ENCODE measurements around the gene LAMB1.

The LAMB1 gene

DNA sequence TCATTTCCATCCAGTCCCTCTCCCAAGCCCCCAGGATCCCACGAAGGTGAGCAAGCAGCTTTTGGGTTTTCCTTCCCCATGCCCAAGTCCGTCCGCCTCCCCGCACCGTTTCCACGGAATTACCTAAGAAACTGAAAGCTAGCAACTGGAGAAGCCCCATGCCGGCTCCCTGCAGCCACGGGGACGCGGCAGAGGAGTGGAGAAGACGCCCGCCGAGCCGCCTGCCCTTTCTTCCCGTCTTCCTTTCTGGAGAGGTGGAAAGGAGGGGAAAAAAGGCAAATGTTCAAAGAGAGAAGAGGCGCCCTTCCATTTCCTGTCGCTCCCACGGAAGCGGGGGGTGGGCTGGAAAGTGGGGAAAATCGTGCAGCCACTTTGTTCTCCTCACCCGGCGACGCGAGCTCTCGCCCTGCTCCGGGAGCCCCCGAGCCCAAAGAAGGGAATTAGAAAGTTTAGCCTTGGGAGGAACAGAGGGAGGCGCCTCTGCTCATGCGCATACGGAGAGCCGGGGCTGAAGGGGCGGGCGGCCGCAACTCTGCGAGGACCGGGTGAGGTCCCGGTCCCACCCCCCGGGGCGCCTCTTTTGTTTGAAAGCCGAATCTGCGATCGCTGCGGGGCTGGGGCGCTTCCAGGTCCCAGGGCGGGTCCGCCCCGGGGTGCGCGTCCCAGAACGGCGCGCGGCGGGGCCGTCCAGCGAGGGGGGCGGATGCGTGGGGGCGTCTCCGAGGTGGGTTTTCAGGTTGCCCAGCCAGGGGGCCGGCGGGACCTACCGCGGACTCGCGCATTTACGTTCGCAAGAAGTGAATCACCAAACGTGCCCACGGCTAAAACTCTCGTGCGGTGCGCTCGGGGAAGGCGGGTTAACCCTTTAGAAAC is at the start of gene LAMB1:
Gene LAMB1 (minus strand): TSS at position 436 of the 873 bp plus-strand sequence. CDS start 276 bp downstream, at position 160.
- TF ChIP-seq, protein P1, sequence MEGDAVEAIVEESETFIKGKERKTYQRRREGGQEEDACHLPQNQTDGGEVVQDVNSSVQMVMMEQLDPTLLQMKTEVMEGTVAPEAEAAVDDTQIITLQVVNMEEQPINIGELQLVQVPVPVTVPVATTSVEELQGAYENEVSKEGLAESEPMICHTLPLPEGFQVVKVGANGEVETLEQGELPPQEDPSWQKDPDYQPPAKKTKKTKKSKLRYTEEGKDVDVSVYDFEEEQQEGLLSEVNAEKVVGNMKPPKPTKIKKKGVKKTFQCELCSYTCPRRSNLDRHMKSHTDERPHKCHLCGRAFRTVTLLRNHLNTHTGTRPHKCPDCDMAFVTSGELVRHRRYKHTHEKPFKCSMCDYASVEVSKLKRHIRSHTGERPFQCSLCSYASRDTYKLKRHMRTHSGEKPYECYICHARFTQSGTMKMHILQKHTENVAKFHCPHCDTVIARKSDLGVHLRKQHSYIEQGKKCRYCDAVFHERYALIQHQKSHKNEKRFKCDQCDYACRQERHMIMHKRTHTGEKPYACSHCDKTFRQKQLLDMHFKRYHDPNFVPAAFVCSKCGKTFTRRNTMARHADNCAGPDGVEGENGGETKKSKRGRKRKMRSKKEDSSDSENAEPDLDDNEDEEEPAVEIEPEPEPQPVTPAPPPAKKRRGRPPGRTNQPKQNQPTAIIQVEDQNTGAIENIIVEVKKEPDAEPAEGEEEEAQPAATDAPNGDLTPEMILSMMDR (IDR thresholded peaks at IDR 0.05) = no peak
- no peak for DNase-seq (ENCODE audit: low spot score)
- H3K27ac ChIP-seq = peak within 1 kb of the TSS; percentile 36 to 82
- H3K4me3 ChIP-seq = peak within 1 kb of the TSS; percentile 86

DNA sequence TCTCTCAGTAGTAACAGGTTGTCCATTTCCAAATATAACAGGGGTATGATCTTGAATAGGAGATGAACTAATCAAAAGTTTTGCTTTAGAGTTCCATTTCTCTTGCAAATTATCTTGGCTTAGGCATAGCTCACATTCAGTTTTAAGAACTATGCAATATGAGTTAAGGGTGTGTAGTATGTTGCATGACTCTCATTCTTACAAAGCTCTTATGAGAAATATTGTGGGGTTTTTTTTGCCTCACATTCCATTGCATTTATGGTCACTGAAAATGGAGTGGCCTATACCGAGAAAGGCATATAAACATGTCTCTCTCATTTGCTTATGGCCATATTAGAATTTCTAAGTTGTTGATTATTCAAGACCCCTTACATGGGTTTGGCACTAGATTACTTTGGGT is 48.5 kb upstream of the LAMB1 start:
- no peak for DNase-seq (ENCODE audit: low spot score)
- H3K27ac ChIP-seq = no peak overlapping the region
- TF ChIP-seq, protein P1 (IDR thresholded peaks at IDR 0.05) = no peak

DNA sequence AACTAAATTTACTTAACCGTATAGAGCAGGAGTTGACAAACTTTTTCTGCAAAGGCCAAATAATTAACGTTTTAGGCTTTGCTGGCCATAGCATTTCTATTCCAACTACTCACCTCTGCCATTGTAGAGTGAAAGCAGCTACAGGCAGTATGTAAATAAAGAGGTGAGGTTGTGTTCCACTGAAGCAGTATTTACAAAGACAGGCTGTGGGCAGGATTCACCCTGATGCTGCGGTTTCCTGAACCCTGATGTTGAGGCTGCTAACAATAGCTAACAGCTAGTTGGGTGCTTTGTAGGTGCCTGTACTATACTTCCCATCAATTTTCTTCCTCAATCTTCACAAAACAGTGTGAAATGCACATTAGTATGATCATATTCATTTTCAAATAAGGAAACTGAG is 47.0 kb upstream of the LAMB1 start:
- Histone ChIP-seq H3K4me3 (no peak overlapping the region), H3K27ac (no peak overlapping the region)
- no peak for DNase-seq (ENCODE audit: low spot score)
- TF ChIP-seq, protein P1 (IDR thresholded peaks at IDR 0.05) = no peak

More for the DNA sequence above, 48.5 kb upstream of the LAMB1 start:
- no peak overlapping the region for H3K4me3 ChIP-seq

DNA sequence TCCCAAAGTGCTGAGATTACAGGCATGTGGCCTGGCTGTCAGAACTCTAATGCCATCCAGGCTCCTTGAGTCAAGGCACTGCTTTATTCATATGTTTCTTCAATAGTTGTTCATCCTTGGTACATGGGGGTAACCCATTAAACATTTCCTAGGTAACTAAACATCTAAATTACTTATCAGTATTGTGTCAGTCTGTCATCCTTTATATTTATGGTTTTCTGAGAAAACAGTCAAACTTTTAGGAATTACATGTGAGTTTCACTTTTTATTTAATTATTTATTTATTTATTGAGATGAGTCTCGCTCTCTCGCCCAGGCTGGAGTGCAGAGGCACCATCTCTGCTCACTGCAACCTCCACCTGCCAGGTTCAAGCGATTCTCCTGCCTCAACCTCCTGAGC is 45.5 kb upstream of the LAMB1 start:
- DNase-seq (ENCODE audit: low spot score) = no peak
- Histone ChIP-seq H3K27ac (no peak overlapping the region), H3K4me3 (no peak overlapping the region)
- TF ChIP-seq, protein P1 (IDR thresholded peaks at IDR 0.05) = no peak

DNA sequence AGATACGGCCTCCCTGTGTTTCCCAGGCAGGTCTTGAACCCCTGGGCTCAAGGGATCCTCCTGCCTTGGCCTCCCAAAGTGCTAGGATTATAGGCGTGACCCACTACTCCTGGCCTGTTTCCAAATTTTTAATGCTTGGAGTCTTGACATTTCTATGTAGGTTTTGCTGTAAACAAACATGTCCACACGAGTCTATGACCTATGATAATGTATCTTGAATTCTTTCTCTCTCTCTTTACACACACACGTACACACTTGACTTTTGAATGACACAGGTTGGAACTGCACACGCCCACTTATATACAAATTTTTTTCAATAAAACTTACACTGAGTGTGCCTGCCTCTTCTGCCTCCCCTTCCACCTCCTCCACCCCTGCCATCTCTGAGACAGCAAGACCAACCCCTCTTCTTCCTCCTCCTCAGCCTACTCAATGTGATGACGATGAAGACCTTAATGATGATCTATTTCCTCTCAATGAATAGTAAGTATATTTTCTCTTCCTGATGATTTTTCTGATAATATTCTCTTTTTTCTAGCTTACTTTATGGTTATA is 44.1 kb upstream of the LAMB1 start:
- TF ChIP-seq, protein P1 (IDR thresholded peaks at IDR 0.05) = no peak
- Histone ChIP-seq H3K4me3 (no peak overlapping the region), H3K27ac (no peak overlapping the region)
- no peak for DNase-seq (ENCODE audit: low spot score)

DNA sequence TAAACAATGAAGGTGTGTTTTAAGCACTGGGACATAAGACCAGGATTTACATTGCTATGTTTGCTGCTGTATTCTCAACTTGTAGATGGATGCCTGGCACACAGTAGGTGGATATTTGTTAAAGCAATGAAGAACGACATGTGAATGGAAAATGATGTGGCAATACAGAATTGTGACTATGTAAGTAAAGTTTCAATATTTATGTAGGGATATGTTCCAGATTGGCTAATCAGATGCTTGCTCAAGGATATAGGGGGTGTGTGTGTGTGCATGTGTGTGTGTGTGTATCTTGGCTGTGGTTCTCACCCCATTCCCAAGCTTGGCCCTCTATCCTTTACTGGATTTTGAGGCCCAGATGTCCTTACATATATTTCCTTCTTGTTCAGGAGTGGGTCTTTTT is 42.7 kb upstream of the LAMB1 start:
- TF ChIP-seq, protein P1 (IDR thresholded peaks at IDR 0.05) = no peak
- DNase-seq (ENCODE audit: low spot score) = no peak
- no peak overlapping the region for H3K4me3 ChIP-seq
- no peak overlapping the region for H3K27ac ChIP-seq

DNA sequence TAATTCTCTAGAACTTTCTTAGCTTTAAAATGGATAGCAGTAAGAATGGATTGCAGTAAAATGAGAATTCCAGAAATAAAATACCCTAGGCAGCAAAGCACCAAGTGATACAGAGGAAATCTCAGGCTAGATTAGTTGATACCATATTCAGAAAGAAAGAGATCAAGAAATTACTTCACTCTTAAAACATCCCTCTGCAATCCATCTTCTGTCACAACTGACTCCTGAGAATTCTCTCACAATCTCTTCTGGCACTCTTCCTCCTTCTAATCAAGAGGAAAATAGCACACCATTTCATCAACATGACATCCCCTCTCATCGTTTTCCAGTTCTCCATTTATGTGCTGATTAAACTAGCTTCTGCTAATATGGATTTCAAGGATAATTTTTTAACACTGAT is 42.2 kb upstream of the LAMB1 start:
- Histone ChIP-seq H3K27ac (no peak overlapping the region), H3K4me3 (no peak overlapping the region)
- no peak for DNase-seq (ENCODE audit: low spot score)
- TF ChIP-seq, protein P1 (IDR thresholded peaks at IDR 0.05) = no peak

All from coronary artery (tissue), 2 donors.